Endothelial cell of umbilical vein (primary cell): ENCODE results near the gene IWS1. TPM values are rescaled to one million over a fixed set of nuclear protein-coding genes. Genes with fewer than 3 reads are reported as not detected.

ENCODE experiments used
- BruUV-seq: library from RNA; stranded (reverse); fragments of 400-500 nt; replicated peaks from 2 replicates; lab custom pipeline; 2021; lab: Mats Ljungman, UMichigan
- CTCF ChIA-PET: fragments of 300-600, 350-600 bp; sonication (Branson Sonifier 250); formaldehyde crosslinking; loops from one replicate; lab custom pipeline; 2021; ENCODE audit warnings: antibody characterized with exemption, inconsistent platforms; lab: Charles Lee
- POLR2A ChIA-PET: fragments of 300-600, 350-600 bp; sonication (Branson Sonifier 250); formaldehyde crosslinking; loops from one replicate; lab custom pipeline; 2021; ENCODE audit warnings: antibody characterized with exemption, inconsistent platforms; lab: Charles Lee
- DNase-seq: peaks from one replicate; pipeline ENCODE4 v3.0.0-alpha.2; 2011; ENCODE audit warnings: low read depth, low spot score
- FAIRE-seq: peaks from 2 replicates; lab custom pipeline; 2011; peaks lifted over from hg19 to GRCh38; lab: Jason Lieb, UNC
- H2AFZ ChIP-seq: 2 replicates; pipeline ENCODE4 v1.6.0; 2012; ENCODE audit warnings: low read depth, low read length, control low read depth, inconsistent platforms
- H3K27ac ChIP-seq: 2 replicates; pipeline ENCODE4 v1.5.1; 2011; ENCODE audit warnings: low read depth, mild to moderate bottlenecking, control low read depth, low read length, moderate library complexity; ENCODE audit not compliant: insufficient read depth
- H3K27me3 ChIP-seq, 2 experiments: 2 replicates each; pipeline versions ENCODE4 v1.6.0 to v1.6.1; 2011; ENCODE audit warnings: low read length in 2 of 2, mixed read lengths in 1 of 2; ENCODE audit not compliant: control insufficient read depth in 2 of 2, insufficient read depth in 2 of 2
- H3K36me3 ChIP-seq, 2 experiments: 2 replicates in 1 of 2; 3 replicates in 1 of 2; pipeline ENCODE4 v1.5.1; 2011; ENCODE audit warnings: low read length in 2 of 2, mild to moderate bottlenecking in 1 of 2, moderate library complexity in 1 of 2; ENCODE audit not compliant: control insufficient read depth in 2 of 2, insufficient read depth in 2 of 2; ENCODE audit errors: extremely low read depth in 1 of 2
- H3K4me1 ChIP-seq: 3 replicates; pipeline ENCODE4 v1.5.1; 2011; ENCODE audit warnings: mild to moderate bottlenecking, low read length; ENCODE audit not compliant: control insufficient read depth, insufficient read depth; ENCODE audit errors: extremely low read depth
- H3K4me2 ChIP-seq: 2 replicates; pipeline ENCODE4 v1.6.1; 2011; ENCODE audit warnings: low read length, control low read depth, mixed read lengths; ENCODE audit not compliant: insufficient read depth
- H3K4me3 ChIP-seq, 3 experiments: fragments of 200-600 bp in 1 of 3; sonication (generic), shearing (Covaris generic) in 1 of 3; replicated peaks in 1 of 3; 2 replicates each; pipeline ENCODE4 v1.5.1; 2011 to 2016; ENCODE audit warnings: control low read depth in 3 of 3, low read length in 3 of 3, mild to moderate bottlenecking in 2 of 3, inconsistent platforms in 1 of 3, low read depth in 1 of 3, moderate library complexity in 1 of 3; ENCODE audit not compliant: insufficient read depth in 1 of 3
- H3K79me2 ChIP-seq: 2 replicates; pipeline ENCODE4 v1.6.0; 2012; ENCODE audit warnings: low read length, inconsistent platforms; ENCODE audit not compliant: control insufficient read depth, insufficient read depth
- H3K9ac ChIP-seq: replicated peaks from 2 replicates; pipeline ENCODE3; 2011; ENCODE audit warnings: low read length, control low read depth; ENCODE audit not compliant: insufficient read depth; ENCODE audit errors: extremely low read depth
- H3K9me1 ChIP-seq: replicated peaks from 3 replicates; pipeline ENCODE4 v1.6.0; 2011; ENCODE audit warnings: mild to moderate bottlenecking, low read length; ENCODE audit not compliant: control insufficient read depth, insufficient read depth; ENCODE audit errors: extremely low read depth
- H3K9me3 ChIP-seq: replicated peaks from 2 replicates; pipeline ENCODE4 v1.5.1; 2012; ENCODE audit warnings: low read length, inconsistent platforms; ENCODE audit not compliant: control insufficient read depth, insufficient read depth
- H4K20me1 ChIP-seq: replicated peaks from 2 replicates; pipeline ENCODE3; 2011; ENCODE audit warnings: mild to moderate bottlenecking, low read length; ENCODE audit not compliant: control insufficient read depth, insufficient read depth; ENCODE audit errors: extremely low read depth
- CTCF ChIP-seq, 2 donors: IDR thresholded peaks; 1 replicate in 1 of 2; 2 replicates in 1 of 2; pipeline ENCODE4 v1.5.1; 2011; ENCODE audit warnings: low read length in 2 of 2, mild to moderate bottlenecking in 2 of 2, moderate library complexity in 2 of 2, control low read depth in 1 of 2, inconsistent platforms in 1 of 2, low read depth in 1 of 2; ENCODE audit not compliant: insufficient read depth in 1 of 2; ENCODE audit errors: extremely low read depth in 1 of 2
- EZH2 ChIP-seq: IDR thresholded peaks from 2 replicates; pipeline ENCODE4 v1.6.1; 2012; ENCODE audit warnings: borderline replicate concordance, low read depth, mild to moderate bottlenecking, moderate library complexity, low read length, inconsistent platforms; ENCODE audit not compliant: severe bottlenecking
- FOS ChIP-seq: IDR thresholded peaks from 2 replicates; pipeline ENCODE4 v1.6.1; 2011; ENCODE audit warnings: mild to moderate bottlenecking, low read length, moderate library complexity, borderline replicate concordance; ENCODE audit not compliant: insufficient read depth
- GATA2 ChIP-seq: IDR thresholded peaks from 2 replicates; pipeline ENCODE4 v1.7.0; 2011; ENCODE audit warnings: low read depth, mild to moderate bottlenecking, moderate library complexity, mixed read lengths, low read length; ENCODE audit not compliant: insufficient read length, insufficient read depth
- JUN ChIP-seq: IDR thresholded peaks from 2 replicates; pipeline ENCODE4 v1.6.1; 2011; ENCODE audit warnings: borderline replicate concordance, low read depth; ENCODE audit not compliant: insufficient read length, insufficient read depth
- MAX ChIP-seq: IDR thresholded peaks from 2 replicates; pipeline ENCODE4 v1.6.1; 2011; ENCODE audit not compliant: insufficient read depth, insufficient read length
- MYC ChIP-seq: IDR thresholded peaks from one replicate; pipeline ENCODE4 v1.6.1; 2011; ENCODE audit warnings: mild to moderate bottlenecking, low read depth, low read length
- POLR2A ChIP-seq: IDR thresholded peaks from 2 replicates; pipeline ENCODE4 v1.6.1; 2012; ENCODE audit warnings: low read depth, mild to moderate bottlenecking, control low read depth, low read length
- POLR2AphosphoS5 ChIP-seq: IDR thresholded peaks from 2 replicates; pipeline ENCODE4 v1.6.1; 2012; ENCODE audit warnings: low read depth, mild to moderate bottlenecking, control low read depth, low read length, moderate library complexity; ENCODE audit not compliant: insufficient read depth
- dilution Hi-C: fragments of 300-500 bp; cut with MboI; formaldehyde crosslinking; loops from one replicate; pipeline ENCODE4 v1.15.0; 2019; ENCODE audit warnings: low sequenced_read_pairs; ENCODE audit not compliant: extremely low pct_ligation_motif_present
- intact Hi-C: fragments of 100-400 bp; cut with micrococcal nuclease; formaldehyde crosslinking; loops from one replicate; pipeline ENCODE4 v1.10.0; 2022
- polyA plus RNA-seq, 4 experiments: library from polyadenylated mRNA; depleted of rRNA in 3 of 4; stranded (reverse) in 3 of 4; unstranded in 1 of 4; fragments of >200 nt; gene quantifications; 2 replicates each; pipeline versions ENCODE4 v1.2.1 to v1.2.3, GENCODE V29; 2011 to 2012; ENCODE audit warnings: missing spikeins in 1 of 4
- total RNA-seq: library from RNA; stranded (reverse); gene quantifications from 2 replicates; pipeline ENCODE4 v1.2.3, GENCODE V29; 2021

IWS1 gene
- total and polyA plus RNA-seq, 2 donors (not counting 3 experiments of a cell fraction or from before 2014, with no cell fraction given) = 14.7 to 51.0 TPM

- dilution Hi-C loops = no loop called here
- FAIRE-seq (no peak), DNase-seq (no peak)
- H4K20me1 ChIP-seq = no peaks in the 10 kb centered on the region
- H3K4me1 ChIP-seq = no peaks in the 10 kb centered on the region
- BruUV-seq = no TSS peak
- H3K79me2 ChIP-seq = no peaks in the 10 kb centered on the region
- H3K36me3 ChIP-seq = no peaks in the 10 kb centered on the region
- H3K4me3 ChIP-seq = no peak overlapping the region
- H3K9me1 ChIP-seq = no peaks in the 10 kb centered on the region
- intact Hi-C loops = no loop called here
- no peaks in the 10 kb centered on the region for H3K9me3 ChIP-seq
- H3K9ac ChIP-seq = no peak overlapping the region
- peaks cover 13 to 20% of the 10 kb centered on the region in 2 experiments for H3K27me3 ChIP-seq
- no peak for TF ChIP-seq MYC
- no peak for TF ChIP-seq MAX
- TF ChIP-seq FOS = no peak
- TF ChIP-seq JUN = no peak
- no peak overlapping the region for H2AFZ ChIP-seq
- H3K4me2 ChIP-seq = no peak overlapping the region
- ChIA-PET CTCF (interaction anchor here (0.7 to 1.2 kb wide), 2 partner anchors 40 to 78 kb away, joined by 3 read pairs; no protein-coding TSS in a partner anchor), POLR2A (no interaction called here)
- no peak overlapping the region for H3K27ac ChIP-seq
Observed at GRCh38 chr2:127551221-127551930, 25.1 kb upstream of the IWS1 start.

GRCh38 chr2:127546797-127547196, 20.5 kb upstream of the IWS1 start:
- DNase-seq (no peak), FAIRE-seq (no peak)
- Histone ChIP-seq H3K79me2 (no peaks in the 10 kb centered on the region), H3K27me3 (peaks cover 7 to 21% of the 10 kb centered on the region in 2 experiments), H3K9ac (no peak overlapping the region), H4K20me1 (no peaks in the 10 kb centered on the region), H3K4me2 (no peak overlapping the region), H3K4me1 (no peaks in the 10 kb centered on the region), H3K4me3 (no peak overlapping the region), H3K27ac (no peak overlapping the region), H2AFZ (no peak overlapping the region), H3K9me1 (no peaks in the 10 kb centered on the region), H3K9me3 (no peaks in the 10 kb centered on the region), H3K36me3 (no peaks in the 10 kb centered on the region)
- intact Hi-C loops (no loop called here), dilution Hi-C loops (no loop called here)
- TF ChIP-seq CTCF (IDR thresholded peaks at IDR 0.05; ENCODE audit: extremely low read depth in 1 of 2, insufficient read depth in 1 of 2, low read depth in 1 of 2, low read length in 2 of 2) (no peak), POLR2AphosphoS5 (no peak), JUN (no peak), POLR2A (no peak), GATA2 (no peak), MYC (no peak), EZH2 (no peak), FOS (no peak), MAX (no peak)
- ChIA-PET POLR2A (no interaction called here), CTCF (no interaction called here)
- no TSS peak for BruUV-seq
